Endodermal cell (in vitro differentiated cells): Measurements from ENCODE around the gene POR. TPM values are rescaled to one million over a fixed set of nuclear protein-coding genes. Genes with fewer than 3 reads are reported as not detected.
"Not testable (repeated sequence)": the region's sequence is repeated elsewhere in the genome, so short reads cannot be mapped to it uniquely, and the experiment has no call there.

Source experiments
- DNase-seq: peaks from one replicate; pipeline ENCODE4 v3.0.0-alpha.2; 2017
- H3K27ac ChIP-seq: 2 replicates; pipeline ENCODE4 v1.5.1; 2013; ENCODE audit warnings: mild to moderate bottlenecking, low read depth, low read length, moderate library complexity
- H3K27me3 ChIP-seq: 2 replicates; pipeline ENCODE4 v1.6.1; 2013; ENCODE audit warnings: mild to moderate bottlenecking, low read length, moderate library complexity; ENCODE audit not compliant: insufficient read depth, control insufficient read depth, poor library complexity, severe bottlenecking
- H3K36me3 ChIP-seq: 2 replicates; pipeline ENCODE4 v1.7.0; 2013; ENCODE audit warnings: mild to moderate bottlenecking, low read length, moderate library complexity; ENCODE audit not compliant: control insufficient read depth, insufficient read depth
- H3K4me1 ChIP-seq: one replicate; pipeline ENCODE4 v1.7.0; 2013; ENCODE audit warnings: low read length; ENCODE audit not compliant: control insufficient read depth, insufficient read depth
- H3K4me3 ChIP-seq: 2 replicates; pipeline ENCODE4 v1.5.1; 2013; ENCODE audit warnings: mild to moderate bottlenecking, low read length, moderate library complexity
- H3K9ac ChIP-seq: 2 replicates; pipeline ENCODE4 v1.6.1; 2013; ENCODE audit warnings: mild to moderate bottlenecking, low read length, moderate library complexity; ENCODE audit not compliant: poor library complexity, severe bottlenecking; ENCODE audit errors: extremely low read depth
- H3K9me3 ChIP-seq: 2 replicates; pipeline ENCODE4 v1.6.1; 2013; ENCODE audit warnings: mild to moderate bottlenecking, low read length, moderate library complexity; ENCODE audit not compliant: control insufficient read depth
- H3K27ac Mint-ChIP-seq: 2 replicates; pipeline ENCODE4 v1.8.0; 2020; ENCODE audit warnings: mixed read lengths
- H3K27me3 Mint-ChIP-seq: 2 replicates; pipeline ENCODE4 v1.8.0; 2021; ENCODE audit warnings: mild to moderate bottlenecking, mixed read lengths; ENCODE audit not compliant: insufficient read depth
- H3K36me3 Mint-ChIP-seq: 2 replicates; pipeline ENCODE4 v1.8.0; 2020; ENCODE audit warnings: low read depth, mixed read lengths
- H3K4me1 Mint-ChIP-seq: 2 replicates; pipeline ENCODE4 v1.8.0; 2020; ENCODE audit warnings: mixed read lengths
- H3K4me3 Mint-ChIP-seq: 2 replicates; pipeline ENCODE4 v1.8.0; 2020; ENCODE audit warnings: mild to moderate bottlenecking, moderate library complexity, mixed read lengths
- H3K9me3 Mint-ChIP-seq: 2 replicates; pipeline ENCODE4 v1.8.0; 2020; ENCODE audit warnings: mild to moderate bottlenecking, mixed read lengths
- WGBS, 2 experiments: methylation state at CpG; one replicate each; pipeline versions ENCODE4 v1.1.5 to v1.1.7; 2013; ENCODE audit warnings: missing lambda C conversion rate in 2 of 2, mixed read lengths in 1 of 2; ENCODE audit not compliant: insufficient coverage in 1 of 2, insufficient read length in 1 of 2; 5-methylcytosine and 5-hydroxymethylcytosine counted together
- total RNA-seq, 2 donors: library from RNA; stranded (reverse); fragmentation: NEBNext Ultra II Directional in 1 of 2; extraction: Animal tissue kit (Norgen Biotek cat#: 25700) in 1 of 2; gene quantifications; 2 replicates in 1 of 2; 3 replicates in 1 of 2; pipeline ENCODE4 v1.2.1, GENCODE V29; 2021
- TF ChIP-seq, protein P1 (sequence below): fragments of 200-600 bp; sonication (generic); conservative IDR thresholded peaks from 2 replicates; pipeline ENCODE4 v1.5.0; 2021; ENCODE audit warnings: antibody characterized with exemption, mild to moderate bottlenecking

POR gene
- total RNA-seq, 2 donors from 2014 or later, result 85.2 to 92.9 TPM

DNA sequence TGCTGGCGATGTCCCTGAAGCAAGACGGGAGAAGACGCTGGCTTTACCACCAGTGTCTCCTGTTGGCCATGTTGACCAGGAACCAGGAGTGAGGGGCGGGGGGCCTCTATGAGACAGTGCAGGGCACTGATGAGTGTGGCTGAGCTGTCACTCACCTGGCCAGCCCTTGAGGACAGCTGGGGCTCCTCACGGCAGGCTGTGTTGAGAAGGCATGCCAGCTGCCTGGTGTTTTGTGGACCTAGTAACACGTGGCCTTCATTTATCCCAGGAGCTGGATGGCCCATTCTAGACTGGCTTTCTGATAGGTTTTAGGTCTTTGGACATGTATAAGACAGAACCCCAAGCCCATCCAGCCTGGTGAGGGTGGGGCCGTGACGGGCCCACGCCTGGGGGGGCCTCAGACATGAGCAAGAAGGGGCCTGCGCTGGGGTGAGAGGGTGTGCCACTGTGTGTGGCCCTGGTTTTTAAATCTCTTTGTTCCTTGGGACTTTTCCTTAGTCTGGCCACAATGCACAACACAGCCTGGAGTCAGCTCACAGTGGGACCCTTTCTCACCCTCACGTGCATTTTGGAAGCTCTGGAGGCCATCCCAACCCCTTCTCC is 25.6 kb upstream of the POR start:
- Mint-ChIP-seq H3K4me1 (no peaks in the 10 kb centered on the region), H3K27ac (peak overlapping the region; percentile 9), H3K36me3 (peaks cover 38% of the 10 kb centered on the region), H3K9me3 (no peaks in the 10 kb centered on the region), H3K27me3 (no peaks in the 10 kb centered on the region), H3K4me3 (no peak overlapping the region)
- TF ChIP-seq, protein P1, sequence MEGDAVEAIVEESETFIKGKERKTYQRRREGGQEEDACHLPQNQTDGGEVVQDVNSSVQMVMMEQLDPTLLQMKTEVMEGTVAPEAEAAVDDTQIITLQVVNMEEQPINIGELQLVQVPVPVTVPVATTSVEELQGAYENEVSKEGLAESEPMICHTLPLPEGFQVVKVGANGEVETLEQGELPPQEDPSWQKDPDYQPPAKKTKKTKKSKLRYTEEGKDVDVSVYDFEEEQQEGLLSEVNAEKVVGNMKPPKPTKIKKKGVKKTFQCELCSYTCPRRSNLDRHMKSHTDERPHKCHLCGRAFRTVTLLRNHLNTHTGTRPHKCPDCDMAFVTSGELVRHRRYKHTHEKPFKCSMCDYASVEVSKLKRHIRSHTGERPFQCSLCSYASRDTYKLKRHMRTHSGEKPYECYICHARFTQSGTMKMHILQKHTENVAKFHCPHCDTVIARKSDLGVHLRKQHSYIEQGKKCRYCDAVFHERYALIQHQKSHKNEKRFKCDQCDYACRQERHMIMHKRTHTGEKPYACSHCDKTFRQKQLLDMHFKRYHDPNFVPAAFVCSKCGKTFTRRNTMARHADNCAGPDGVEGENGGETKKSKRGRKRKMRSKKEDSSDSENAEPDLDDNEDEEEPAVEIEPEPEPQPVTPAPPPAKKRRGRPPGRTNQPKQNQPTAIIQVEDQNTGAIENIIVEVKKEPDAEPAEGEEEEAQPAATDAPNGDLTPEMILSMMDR, result no peak
- peaks cover 27% of the 10 kb centered on the region for H3K36me3 ChIP-seq
- H3K9me3 ChIP-seq, result no peaks in the 10 kb centered on the region
- no peaks in the 10 kb centered on the region for H3K27me3 ChIP-seq
- no peak for DNase-seq
- WGBS, 2 experiments, result 93 to 98% methylated on average over 10 to 11 of the region's 11 CpGs
- H3K4me3 ChIP-seq, result no peak overlapping the region
- H3K27ac ChIP-seq, result peak overlapping the region; percentile 38
- no peak overlapping the region for H3K9ac ChIP-seq
- no peaks in the 10 kb centered on the region for H3K4me1 ChIP-seq

DNA sequence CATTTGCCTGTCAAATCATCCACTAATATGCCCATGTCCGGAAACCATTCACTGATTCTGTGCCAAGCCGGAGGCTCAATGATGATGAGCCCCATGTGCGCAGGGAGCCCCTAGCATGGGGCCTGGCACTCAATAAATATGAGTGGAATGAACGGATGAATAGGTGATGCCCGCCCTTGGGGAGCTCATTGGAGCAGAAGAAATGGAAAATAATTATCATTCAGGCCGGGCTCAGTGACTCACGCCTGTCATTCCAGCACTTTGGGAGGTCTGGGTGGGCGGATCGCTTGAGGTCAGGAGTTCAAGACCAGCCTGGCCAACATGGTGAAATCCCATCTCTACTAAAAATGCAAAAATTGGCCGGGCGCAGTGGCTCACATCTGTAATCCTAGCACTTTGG is 25.1 kb upstream of the POR start:
- DNase-seq, result no peak
- Mint-ChIP-seq H3K27ac (no peak overlapping the region), H3K4me1 (no peaks in the 10 kb centered on the region), H3K4me3 (no peak overlapping the region), H3K9me3 (no peaks in the 10 kb centered on the region), H3K27me3 (no peaks in the 10 kb centered on the region), H3K36me3 (peaks cover 33% of the 10 kb centered on the region)
- H3K9ac ChIP-seq, result no peak overlapping the region
- H3K4me1 ChIP-seq, result no peaks in the 10 kb centered on the region
- TF ChIP-seq, protein P1, result no peak
- no peaks in the 10 kb centered on the region for H3K27me3 ChIP-seq
- H3K9me3 ChIP-seq, result no peaks in the 10 kb centered on the region
- peaks cover 22% of the 10 kb centered on the region for H3K36me3 ChIP-seq
- no peak overlapping the region for H3K4me3 ChIP-seq
- WGBS, 2 experiments, result 95% methylated on average over 11 of the region's 11 CpGs
- H3K27ac ChIP-seq, result no peak overlapping the region

DNA sequence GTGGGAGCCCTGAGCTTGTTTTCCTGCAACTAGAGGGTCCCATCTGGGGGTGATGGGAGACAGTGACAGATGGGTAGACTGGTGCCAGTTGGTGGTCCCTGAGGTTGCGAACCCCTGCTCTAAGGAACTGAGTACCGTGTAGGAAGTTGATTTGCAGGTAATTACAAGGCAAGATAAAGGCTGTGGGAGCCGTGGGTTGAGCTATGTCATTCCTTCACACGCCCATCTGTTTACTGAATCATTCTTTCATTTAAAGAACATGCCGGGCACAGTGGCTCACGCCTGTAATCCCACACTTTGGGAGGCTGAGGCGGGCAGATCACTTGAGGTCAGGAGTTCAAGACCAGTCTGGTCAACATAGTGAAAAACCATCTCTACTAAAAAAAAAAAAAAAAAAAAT is 23.7 kb upstream of the POR start:
- peaks cover 20% of the 10 kb centered on the region for H3K36me3 Mint-ChIP-seq
- H3K9me3 ChIP-seq, DNase-seq, H3K9ac ChIP-seq, H3K27me3 Mint-ChIP-seq, H3K9me3 Mint-ChIP-seq, H3K27ac ChIP-seq, H3K4me3 Mint-ChIP-seq, H3K4me3 ChIP-seq, H3K27me3 ChIP-seq, H3K4me1 ChIP-seq, H3K36me3 ChIP-seq, H3K27ac Mint-ChIP-seq, H3K4me1 Mint-ChIP-seq: not testable (repeated sequence)
- WGBS, 2 experiments, result 88 to 97% methylated on average over 6 to 7 of the region's 7 CpGs
